ENCODE data around the gene C10orf90. TPM values are rescaled to one million over a fixed set of nuclear protein-coding genes. Genes with fewer than 3 reads are reported as not detected.

The C10orf90 gene
- total RNA-seq, 1 experiment from 2014 or later = not detected

DNA sequence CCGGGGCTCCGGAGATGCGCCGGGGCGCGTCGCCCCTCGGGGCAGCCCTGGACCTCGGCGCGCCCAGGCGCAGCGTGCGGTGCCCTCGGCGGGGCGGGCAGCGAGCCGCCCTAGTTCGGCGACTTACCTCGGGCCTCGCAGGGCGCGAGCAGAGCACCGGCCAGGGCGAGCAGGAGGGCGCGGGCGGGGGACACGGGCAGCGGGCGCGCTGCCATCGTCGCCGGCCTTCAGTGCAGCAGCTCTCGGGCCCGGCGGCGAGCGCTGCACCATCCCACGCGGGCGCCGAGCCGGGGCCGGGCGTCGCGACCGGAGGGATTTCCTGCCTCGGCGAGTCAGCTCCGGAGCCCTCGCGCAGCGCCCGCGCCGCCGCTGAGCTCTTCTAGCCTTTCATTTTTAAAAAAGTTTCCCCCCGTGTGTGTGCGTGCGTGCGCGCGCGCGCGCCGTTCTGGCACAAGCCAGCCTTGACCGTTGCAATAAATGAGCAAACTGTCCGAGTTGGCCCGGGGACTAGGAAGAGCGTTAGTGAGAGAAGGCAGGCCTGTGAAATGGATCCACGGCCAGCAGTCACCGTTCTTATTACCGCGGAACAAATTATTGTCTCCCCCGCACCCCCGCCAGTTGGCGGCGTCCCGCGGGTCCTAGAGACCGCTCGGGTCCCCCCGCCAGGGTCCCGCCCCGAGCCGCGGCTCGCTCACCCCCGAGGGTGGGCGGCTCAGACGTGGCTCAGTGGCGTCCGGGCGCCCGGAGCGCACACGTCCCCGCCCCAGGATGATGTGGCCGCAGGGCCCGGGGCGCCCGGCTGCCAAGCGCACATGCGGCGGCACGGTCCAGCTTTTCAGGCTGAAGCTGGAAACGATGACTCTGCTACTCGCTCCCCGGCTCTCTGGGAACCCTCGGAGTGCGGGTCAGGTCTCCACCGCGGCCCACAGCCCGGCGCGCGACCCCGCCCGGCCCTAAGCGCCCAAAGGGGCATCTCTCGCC is 282.3 kb downstream of the C10orf90 start, which contains the start of gene ADAM12:
ADAM12 (minus strand) TSS at position 547 of the 981 bp plus-strand sequence; CDS start at position 215, 332 bp downstream.
- Mint-ChIP-seq H3K4me3 (peak within 1 kb of the TSS; percentile 73 to 87), H3K9me3 (peaks cover 0 to 3% of the 10 kb centered on the region in 2 experiments; a peak in 2 of 5 replicates), H3K27me3 (ENCODE audit: low read depth) (peaks cover 61% of the 10 kb centered on the region), H3K36me3 (ENCODE audit: insufficient read depth in 1 of 3, low read depth in 3 of 3) (peaks cover 0 to 4% (median 2%) of the 10 kb centered on the region in 3 experiments; a peak in 1 of 7 replicates), H3K27ac (peak within 1 kb of the TSS in 1 of 3 experiments; percentile 34; a peak in 1 of 7 replicates), H3K4me1 (peaks cover 13 to 24% of the 10 kb centered on the region in 2 experiments)
- Histone ChIP-seq H3K23ac (ENCODE audit: insufficient read length, low read depth, low read length) (no peak within 1 kb of the TSS), H3K4me1 (ENCODE audit: insufficient read depth, low read length) (no peaks in the 10 kb centered on the region), H4K91ac (ENCODE audit: insufficient read length, low read depth, low read length) (no peak within 1 kb of the TSS), H3T11ph (ENCODE audit: low read length) (no peak within 1 kb of the TSS), H2AK5ac (ENCODE audit: insufficient read length, low read length) (no peak within 1 kb of the TSS), H2BK120ac (ENCODE audit: low read depth, low read length, poor library complexity, severe bottlenecking) (no peak within 1 kb of the TSS), H2BK5ac (ENCODE audit: insufficient read length, low read length) (no peak within 1 kb of the TSS), H3K4me2 (ENCODE audit: insufficient read depth, insufficient read length, low read length) (peak within 1 kb of the TSS; percentile 64), H4K5ac (ENCODE audit: insufficient read length, low read depth, low read length) (no peak within 1 kb of the TSS), H3K27me3 (ENCODE audit: insufficient read depth, low read length) (peaks cover 11% of the 10 kb centered on the region; the same call in 1 of the 2 replicates), H3K4ac (ENCODE audit: low read depth, low read length) (no peak within 1 kb of the TSS), H2BK15ac (ENCODE audit: low read depth, low read length) (no peak within 1 kb of the TSS), H4K8ac (replicated peaks; ENCODE audit: insufficient read length, low read depth, low read length) (no peak within 1 kb of the TSS), H3K14ac (ENCODE audit: insufficient read depth, low read length) (0 out of 2 replicates have a peak within 1 kb of the TSS, but pooled peaks have one; percentile 22), H3K79me2 (ENCODE audit: insufficient read depth, low read length) (peaks cover 2% of the 10 kb centered on the region; the same call in 1 of the 2 replicates), H2BK12ac (ENCODE audit: insufficient read length, low read depth, low read length) (no peak within 1 kb of the TSS), H3K27ac (ENCODE audit: insufficient read length, low read depth, low read length) (no peak within 1 kb of the TSS), H3K23me2 (ENCODE audit: insufficient read length, low read depth, low read length, poor library complexity, severe bottlenecking) (peaks cover 15% of the 10 kb centered on the region), H2AFZ (ENCODE audit: low read length) (peak within 1 kb of the TSS; percentile 69), H3K18ac (ENCODE audit: insufficient read length, low read depth, low read length) (no peak within 1 kb of the TSS), H3K56ac (ENCODE audit: insufficient read length, low read depth, low read length) (no peak within 1 kb of the TSS), H3K79me1 (ENCODE audit: insufficient read depth, low read depth, low read length, poor library complexity, severe bottlenecking) (no peaks in the 10 kb centered on the region), H2BK20ac (ENCODE audit: low read depth, low read length, poor library complexity, severe bottlenecking) (no peak within 1 kb of the TSS), H3K9me3 (ENCODE audit: control insufficient read depth, low read depth, low read length) (no peaks in the 10 kb centered on the region), H4K20me1 (ENCODE audit: control insufficient read depth, insufficient read depth, insufficient read length) (no peaks in the 10 kb centered on the region), H3K9ac (ENCODE audit: extremely low read depth, insufficient read length, low read length) (no peak within 1 kb of the TSS)
- WGBS (ENCODE audit: extremely low coverage, insufficient read length, low lambda C conversion rate) = no CpG with 5 or more reads among the region's 127 CpGs
- DNase-seq = peak; percentile 46
- TF ChIP-seq, protein P1, sequence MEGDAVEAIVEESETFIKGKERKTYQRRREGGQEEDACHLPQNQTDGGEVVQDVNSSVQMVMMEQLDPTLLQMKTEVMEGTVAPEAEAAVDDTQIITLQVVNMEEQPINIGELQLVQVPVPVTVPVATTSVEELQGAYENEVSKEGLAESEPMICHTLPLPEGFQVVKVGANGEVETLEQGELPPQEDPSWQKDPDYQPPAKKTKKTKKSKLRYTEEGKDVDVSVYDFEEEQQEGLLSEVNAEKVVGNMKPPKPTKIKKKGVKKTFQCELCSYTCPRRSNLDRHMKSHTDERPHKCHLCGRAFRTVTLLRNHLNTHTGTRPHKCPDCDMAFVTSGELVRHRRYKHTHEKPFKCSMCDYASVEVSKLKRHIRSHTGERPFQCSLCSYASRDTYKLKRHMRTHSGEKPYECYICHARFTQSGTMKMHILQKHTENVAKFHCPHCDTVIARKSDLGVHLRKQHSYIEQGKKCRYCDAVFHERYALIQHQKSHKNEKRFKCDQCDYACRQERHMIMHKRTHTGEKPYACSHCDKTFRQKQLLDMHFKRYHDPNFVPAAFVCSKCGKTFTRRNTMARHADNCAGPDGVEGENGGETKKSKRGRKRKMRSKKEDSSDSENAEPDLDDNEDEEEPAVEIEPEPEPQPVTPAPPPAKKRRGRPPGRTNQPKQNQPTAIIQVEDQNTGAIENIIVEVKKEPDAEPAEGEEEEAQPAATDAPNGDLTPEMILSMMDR (conservative IDR thresholded peaks at IDR 0.05) = no peak

Data from H9 (cell line).